Daoy (cell line): ENCODE data around the gene ISL2. TPM values are rescaled to one million over a fixed set of nuclear protein-coding genes. Genes with fewer than 3 reads are reported as not detected.

Source experiments
- DNase-seq: peaks from one replicate; pipeline ENCODE4 v3.0.0-alpha.2; 2015; ENCODE audit warnings: low read depth
- total RNA-seq: library from RNA; depleted of rRNA; stranded (reverse); fragments of >200 nt; shearing (Covaris generic); gene quantifications from 2 replicates; pipeline ENCODE4 v1.2.3, GENCODE V29; 2014; rRNA removed

Gene ISL2
- total RNA-seq, 1 experiment from 2014 or later: 5.0 TPM

DNA sequence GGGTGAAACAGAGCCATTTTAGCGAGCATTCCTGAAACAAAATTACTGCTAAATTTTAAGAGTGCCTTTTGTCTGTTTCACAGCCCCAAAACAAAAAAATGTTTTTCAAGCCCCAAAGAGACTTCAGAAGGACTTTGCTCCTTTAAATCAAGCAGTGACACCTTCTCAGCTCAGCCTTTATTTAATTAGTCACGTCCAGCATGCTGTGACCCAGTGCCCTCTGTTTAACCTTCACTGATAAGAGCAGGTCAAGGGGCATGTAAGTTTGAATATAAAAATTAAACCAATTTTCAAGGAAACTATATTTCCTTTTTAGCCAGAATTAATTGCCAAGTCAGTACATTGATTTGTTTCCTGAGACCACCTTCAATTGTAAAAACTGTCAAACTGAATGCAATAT is 40.6 kb downstream of the ISL2 start:
- DNase-seq: no peak

DNA sequence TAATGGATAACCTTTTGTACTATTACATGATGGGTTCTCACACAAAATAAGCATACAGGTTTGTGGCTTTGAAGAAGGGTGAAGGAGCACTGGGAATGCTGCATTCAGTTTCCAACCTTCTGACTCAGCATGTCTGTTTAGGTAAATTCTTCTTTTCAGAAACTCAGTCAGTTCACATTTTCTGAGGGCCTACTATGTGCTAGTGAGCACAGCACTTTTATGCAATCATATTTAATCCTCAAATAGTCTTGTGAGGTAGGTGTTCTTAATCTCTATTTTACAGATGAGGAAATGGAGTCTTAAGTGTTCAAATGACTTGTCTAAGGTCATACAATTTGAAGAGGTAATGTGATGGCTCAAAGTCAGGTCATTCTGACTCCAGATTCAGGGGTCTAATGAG is 41.2 kb downstream of the ISL2 start:
- no peak for DNase-seq

DNA sequence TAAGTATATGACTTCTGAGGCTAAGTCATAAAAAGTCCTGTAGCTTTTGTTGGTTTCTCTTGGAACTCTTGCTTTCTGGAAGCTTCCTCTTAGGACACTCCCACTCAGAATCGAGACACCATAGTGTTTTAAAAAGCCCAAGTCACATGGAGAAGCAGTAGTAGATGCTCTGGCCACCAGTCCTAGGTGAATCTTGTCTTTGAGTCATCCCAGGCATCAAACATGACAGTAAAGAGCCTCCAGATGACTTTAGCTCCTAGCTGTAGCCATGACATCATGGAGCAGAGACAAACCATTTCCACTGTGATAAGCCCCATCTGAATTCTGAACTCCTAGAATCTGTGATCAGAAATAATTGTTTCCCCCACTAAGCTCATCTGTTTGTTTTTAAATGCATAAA is 42.1 kb downstream of the ISL2 start:
- no peak for DNase-seq

DNA sequence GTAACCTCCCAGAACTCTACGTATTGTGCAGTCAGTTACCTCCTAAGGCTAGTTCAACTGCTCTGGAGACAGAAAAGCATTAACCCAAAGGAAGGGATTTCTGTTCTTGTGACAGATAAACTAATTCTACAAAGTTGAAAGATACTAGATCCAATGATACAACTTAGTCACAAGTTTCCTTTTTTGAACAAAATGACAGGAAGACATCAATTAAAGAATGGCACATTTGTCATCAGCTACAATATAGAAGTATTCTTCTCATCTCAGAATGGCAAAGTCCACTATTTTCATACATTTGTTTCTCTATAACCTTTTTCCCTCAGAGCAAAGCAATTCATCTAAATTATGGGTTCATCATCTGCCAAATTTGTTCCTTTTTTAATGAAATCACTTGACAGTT is 43.7 kb downstream of the ISL2 start:
- DNase-seq: no peak

DNA sequence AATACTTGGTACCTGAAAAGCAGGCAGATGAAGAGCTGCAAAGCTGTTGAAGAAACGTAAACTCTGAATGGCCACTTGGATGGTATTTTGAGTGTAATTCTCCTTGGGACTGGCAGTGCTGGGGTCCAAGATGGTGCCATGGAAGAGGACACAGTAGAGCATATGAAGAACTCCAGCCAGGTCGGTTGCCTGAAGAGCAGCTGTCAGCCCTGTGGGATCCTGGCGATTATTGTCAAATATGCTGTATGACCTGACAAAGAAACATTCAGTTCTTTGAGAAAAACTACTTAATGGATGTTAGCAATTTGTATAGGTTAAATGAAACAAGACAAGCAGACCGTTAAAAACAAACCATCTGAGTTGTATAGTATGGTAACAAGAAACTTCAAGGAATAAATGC is 44.8 kb downstream of the ISL2 start:
- DNase-seq: no peak

DNA sequence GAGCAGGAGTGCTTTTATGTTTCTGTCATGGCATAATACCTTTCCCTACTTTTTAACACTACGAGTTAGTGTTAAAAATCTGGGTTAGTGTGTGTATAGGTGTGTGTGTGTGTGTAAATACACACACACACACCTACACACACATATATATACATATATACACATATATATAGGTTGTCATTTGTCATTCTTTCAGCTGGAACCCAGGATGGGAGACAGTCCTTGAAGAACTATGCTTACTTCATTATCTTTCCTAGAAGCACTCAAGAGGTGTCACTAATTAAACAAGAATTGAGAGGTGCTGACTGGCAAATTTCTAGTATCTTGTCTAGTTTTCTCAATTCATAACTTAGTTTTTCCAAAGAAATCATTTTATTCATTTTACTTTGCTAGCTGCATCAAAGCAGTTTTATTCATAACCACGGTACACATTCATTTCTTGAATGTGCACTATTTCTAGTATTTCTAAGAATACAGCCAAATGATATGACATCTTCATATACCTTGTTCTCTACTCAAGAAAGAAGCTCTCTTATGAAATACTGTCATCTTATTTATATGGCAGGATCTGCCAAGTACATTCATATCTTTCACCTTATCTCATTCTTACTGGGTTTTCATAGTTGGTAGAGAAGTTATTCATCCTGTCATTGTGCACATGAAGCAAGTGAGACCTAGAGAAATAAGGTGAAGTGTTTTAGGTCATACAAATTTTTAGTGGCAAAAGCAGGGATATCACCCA is 46.6 kb downstream of the ISL2 start:
- no peak for DNase-seq

DNA sequence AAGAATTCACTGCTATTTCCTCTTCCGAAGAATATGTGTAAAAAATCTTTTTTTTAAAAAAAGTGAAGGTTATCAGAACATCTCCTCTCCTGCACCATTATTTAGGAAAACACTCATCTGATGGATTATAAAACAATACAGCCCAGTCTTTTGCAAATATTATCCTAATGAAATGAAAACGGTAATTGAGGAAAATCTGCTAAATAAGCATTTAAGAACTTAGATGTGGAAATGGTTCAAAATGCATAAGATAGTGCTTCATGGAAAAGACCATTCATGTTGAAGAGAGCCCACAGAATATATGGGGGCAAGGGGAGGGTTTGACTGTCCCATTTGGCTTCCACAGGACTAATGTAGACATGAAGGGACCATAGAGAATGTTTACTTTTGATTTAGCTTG is 47.8 kb downstream of the ISL2 start:
- DNase-seq: no peak

DNA sequence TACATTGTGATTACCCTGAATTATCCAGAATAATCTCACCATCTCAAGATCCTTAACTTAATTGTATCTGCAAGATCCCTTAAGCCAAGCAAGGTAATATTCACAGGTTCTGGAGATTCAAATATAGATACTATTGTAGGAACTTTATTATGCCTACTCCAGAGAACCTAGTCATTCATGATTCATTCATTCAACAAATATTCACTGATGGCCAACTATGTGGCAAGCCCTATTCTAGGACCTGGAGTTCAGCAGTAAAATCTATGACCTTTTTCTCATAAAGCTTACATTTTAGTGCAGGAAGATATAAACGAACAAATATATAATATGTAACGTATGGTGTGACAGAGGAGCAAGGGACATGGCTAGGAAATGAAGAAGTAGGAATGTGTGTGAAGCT is 49.6 kb downstream of the ISL2 start:
- DNase-seq: no peak

DNA sequence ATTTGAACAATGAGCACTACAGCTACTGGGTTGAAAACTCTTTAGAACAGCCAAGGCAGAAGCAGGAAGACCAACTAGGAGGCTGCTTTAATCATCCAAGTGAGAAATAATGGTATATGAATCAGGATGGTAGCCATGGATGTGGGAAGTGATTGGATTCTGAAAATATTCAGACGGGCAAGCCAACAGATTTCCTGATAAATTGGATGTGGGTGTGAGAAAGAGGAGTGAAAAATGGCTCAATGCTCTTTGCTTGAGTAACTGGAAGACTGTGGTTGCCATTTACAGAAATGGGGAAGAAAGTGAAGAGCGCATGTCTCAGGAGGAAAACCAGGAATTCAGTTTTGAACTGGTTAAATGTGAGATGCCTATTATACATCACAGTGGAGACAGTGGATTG is 50.4 kb downstream of the ISL2 start:
- no peak for DNase-seq

DNA sequence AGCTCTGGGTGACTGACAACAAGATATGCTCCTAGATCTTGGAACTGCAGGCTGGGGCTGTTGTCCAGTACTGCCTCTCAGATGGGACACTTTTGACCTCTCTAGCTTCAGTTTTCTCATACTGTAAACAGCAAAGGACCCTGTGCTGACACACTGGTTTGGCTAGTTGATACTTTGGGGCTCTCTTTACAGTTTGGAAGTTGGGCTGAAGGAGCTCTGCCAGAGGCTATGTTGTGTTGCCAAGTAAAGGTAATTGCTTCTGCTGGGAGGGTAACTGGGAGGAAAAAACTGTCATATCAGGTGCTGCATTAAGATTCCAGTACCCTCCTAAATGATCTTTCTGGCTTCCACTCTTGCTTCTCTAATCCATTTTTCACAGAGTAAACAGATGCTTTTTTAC is 54.0 kb downstream of the ISL2 start:
- no peak for DNase-seq

DNA sequence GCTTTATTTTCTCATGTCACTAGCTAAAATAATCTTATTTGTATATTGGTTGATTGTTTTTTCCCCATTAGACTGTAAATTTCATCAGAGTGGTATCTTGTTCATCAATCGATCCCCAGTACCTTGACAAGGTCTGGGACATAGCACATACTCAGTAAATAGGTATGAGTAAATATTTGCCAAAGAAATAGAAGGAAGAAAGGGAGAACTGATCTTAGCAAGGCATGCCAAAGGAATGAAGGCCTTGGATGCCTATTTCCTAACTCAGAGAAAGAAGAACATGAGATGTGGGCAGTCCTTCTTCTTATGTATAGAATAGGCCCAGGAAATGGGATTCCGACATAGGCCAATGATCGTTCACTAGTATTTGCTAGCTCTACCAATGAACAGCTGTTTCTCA is 54.7 kb downstream of the ISL2 start:
- no peak for DNase-seq

DNA sequence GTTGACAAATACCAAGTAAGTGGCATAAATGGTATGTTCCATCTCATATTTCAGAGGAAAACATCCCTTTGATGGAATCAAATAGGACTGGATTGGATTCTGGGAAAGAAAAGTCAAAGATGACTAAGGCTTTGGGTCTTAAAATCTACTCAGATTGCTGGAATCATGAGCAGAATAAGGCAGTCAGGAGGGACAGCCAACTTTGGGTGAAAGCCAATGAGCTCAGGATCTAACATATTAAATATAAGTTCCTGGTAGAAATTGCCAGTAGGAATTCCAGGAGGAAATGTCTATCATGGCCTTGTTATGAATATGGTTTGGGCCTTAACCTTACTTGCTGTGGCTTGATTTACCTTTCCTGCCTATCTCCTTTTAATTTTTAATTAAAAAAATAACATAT is 55.3 kb downstream of the ISL2 start:
- DNase-seq: no peak

Other genes starting within 250 kb of the ISL2 start
- 104 and 110 TPM in 2 replicates for gene ETFA, start 25.3 kb upstream of the ISL2 start, total RNA-seq